IgD-negative memory B cell (primary cell): ENCODE data around the gene CD300LG. TPM values are rescaled to one million over a fixed set of nuclear protein-coding genes. Genes with fewer than 3 reads are reported as not detected.
"Not testable (repeated sequence)": the region's sequence is repeated elsewhere in the genome, so short reads cannot be mapped to it uniquely, and the experiment has no call there.

Experiments used
- H3K27ac Mint-ChIP-seq, 3 donors: one replicate each; pipeline ENCODE4 v1.8.0; 2020 to 2022; ENCODE audit warnings: mild to moderate bottlenecking in 3 of 3, mixed read lengths in 3 of 3, moderate library complexity in 1 of 3
- H3K27me3 Mint-ChIP-seq: one replicate; pipeline ENCODE4 v1.8.0; 2021; ENCODE audit warnings: mixed read lengths
- H3K36me3 Mint-ChIP-seq: one replicate; pipeline ENCODE4 v1.8.0; 2020; ENCODE audit warnings: mild to moderate bottlenecking, mixed read lengths
- H3K4me1 Mint-ChIP-seq, 3 donors: one replicate each; pipeline ENCODE4 v1.8.0; 2020 to 2022; ENCODE audit warnings: mixed read lengths in 3 of 3, mild to moderate bottlenecking in 1 of 3
- H3K4me3 Mint-ChIP-seq, 4 donors: one replicate each; pipeline ENCODE4 v1.8.0; 2020 to 2022; ENCODE audit warnings: mild to moderate bottlenecking in 4 of 4, mixed read lengths in 4 of 4, moderate library complexity in 3 of 4
- H3K9me3 Mint-ChIP-seq, 3 donors: one replicate each; pipeline ENCODE4 v1.8.0; 2020 to 2021; ENCODE audit warnings: mixed read lengths in 3 of 3, mild to moderate bottlenecking in 1 of 3
- polyA plus RNA-seq: library from polyadenylated mRNA; unstranded; fragments of 300-500 nt; fragmentation: Illumina TruSeq; gene quantifications from one replicate; pipeline ENCODE4 v1.2.3, GENCODE V29; 2021

CD300LG gene
- polyA plus RNA-seq, 1 donor from 2014 or later, result not detected

DNA sequence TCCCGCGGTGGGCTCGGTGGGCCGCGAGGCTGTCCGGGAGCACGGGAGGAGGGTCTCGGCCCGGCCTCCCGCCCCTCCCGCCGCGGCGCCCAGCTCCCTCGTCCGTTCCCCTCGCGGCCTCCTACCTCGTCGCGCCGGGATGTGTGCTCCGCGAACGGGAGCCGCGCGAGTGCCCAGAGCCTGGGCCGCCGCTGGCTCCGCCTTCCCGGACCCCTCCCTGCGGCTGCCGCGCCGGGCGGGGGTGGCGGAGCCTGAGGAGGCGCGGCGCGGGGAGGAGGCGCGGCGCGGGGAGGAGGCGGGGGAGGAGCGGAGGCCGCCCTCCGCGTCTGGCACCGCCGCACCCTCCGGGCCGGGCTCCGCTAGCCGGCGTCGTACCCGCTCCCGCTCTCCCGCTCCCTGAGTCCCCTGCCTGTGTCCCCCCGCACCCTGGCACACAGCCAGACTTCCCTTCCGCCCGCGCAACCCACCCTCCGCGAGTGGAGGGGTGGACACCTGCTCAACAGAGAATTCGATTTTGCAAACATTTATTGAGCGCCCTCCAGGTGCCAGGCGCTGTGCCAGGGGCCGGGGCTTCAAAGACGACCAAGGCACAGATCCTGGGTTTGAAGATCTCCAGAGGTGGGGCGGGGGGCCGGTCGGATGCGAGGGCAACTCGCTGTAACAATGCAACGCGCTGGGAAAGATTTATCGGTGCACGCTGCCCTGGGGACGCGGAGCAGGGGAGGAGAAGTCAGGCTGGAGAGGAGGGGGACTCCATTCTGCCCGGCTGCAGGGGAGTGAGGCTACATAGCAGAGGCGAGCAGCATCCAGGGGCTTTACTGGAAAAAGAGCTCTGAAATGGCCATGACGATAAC, 13.8 kb upstream of the CD300LG start, which contains the start of gene MPP3:
TSS of gene MPP3 (minus strand) at position 171 of the 854 bp plus-strand sequence. CDS start 1,240 bp downstream, outside the sequence.
- Mint-ChIP-seq H3K27me3 (peaks cover 50% of the 10 kb centered on the region), H3K36me3 (peaks cover 1% of the 10 kb centered on the region), H3K4me3 (peak within 1 kb of the TSS; percentile 61 to 92 (median 84)), H3K27ac (peak within 1 kb of the TSS in 1 of 3 donors; percentile 53), H3K4me1 (peaks cover 6 to 13% (median 8%) of the 10 kb centered on the region in 3 donors), H3K9me3 (peaks cover 0 to 5% (median 0%) of the 10 kb centered on the region in 3 donors)

DNA sequence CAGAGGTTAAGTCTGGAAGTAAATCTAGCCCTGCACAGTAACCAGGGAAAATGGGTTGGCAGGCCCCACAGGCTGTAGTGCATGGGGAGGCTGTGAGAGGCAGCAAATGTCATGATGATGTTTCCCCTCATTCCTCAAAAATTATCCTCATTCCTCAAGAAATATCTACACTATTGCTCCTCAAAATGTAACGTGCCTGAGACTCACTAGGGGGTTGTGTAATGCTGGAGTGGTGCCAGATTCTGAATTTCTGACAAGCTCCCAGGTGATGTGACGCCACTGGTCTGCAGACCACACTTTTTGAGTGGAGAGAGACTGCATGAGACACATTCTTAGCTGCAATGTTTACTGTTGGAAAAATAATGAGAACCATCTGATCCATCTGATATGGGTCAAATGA, 12.9 kb upstream of the CD300LG start:
- H3K27me3 Mint-ChIP-seq, result peaks cover 50% of the 10 kb centered on the region

DNA sequence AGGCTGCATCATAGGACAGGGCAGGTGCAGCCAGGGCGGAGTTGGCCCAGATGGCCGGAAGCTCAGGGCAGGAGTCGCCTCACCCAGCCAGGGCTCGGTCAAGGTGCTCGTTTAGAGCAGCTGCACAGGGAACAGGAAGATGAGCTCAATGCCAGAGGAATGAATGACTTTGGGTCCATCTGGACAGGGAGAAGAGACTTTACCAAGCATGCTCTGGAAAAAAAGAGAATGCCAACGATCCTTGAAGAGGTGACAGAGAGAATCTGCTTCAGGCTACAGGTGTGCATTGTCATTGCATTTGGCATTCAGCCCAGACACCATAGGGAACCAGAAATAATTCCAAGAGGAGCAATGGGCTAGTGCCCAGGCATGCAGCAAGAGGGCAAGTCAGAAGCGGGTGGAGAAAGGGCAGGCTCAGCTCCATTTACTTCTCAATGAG, 7.3 kb upstream of the CD300LG start:
- Mint-ChIP-seq H3K4me1 (peaks cover 0 to 2% (median 1%) of the 10 kb centered on the region in 3 donors), H3K27ac (no peak overlapping the region), H3K4me3 (no peak overlapping the region), H3K36me3 (peaks cover 1% of the 10 kb centered on the region), H3K27me3 (peaks cover 30% of the 10 kb centered on the region), H3K9me3 (no peaks in the 10 kb centered on the region)

More for the DNA sequence above, 12.9 kb upstream of the CD300LG start:
- H3K27ac Mint-ChIP-seq, result no peak overlapping the region
- H3K9me3 Mint-ChIP-seq, result peaks cover 0 to 5% (median 0%) of the 10 kb centered on the region in 3 donors
- H3K4me3 Mint-ChIP-seq, result peak overlapping the region in 1 of 4 donors; percentile 2
- H3K36me3 Mint-ChIP-seq, result peaks cover 1% of the 10 kb centered on the region
- peaks cover 6 to 13% (median 8%) of the 10 kb centered on the region in 3 donors for H3K4me1 Mint-ChIP-seq

DNA sequence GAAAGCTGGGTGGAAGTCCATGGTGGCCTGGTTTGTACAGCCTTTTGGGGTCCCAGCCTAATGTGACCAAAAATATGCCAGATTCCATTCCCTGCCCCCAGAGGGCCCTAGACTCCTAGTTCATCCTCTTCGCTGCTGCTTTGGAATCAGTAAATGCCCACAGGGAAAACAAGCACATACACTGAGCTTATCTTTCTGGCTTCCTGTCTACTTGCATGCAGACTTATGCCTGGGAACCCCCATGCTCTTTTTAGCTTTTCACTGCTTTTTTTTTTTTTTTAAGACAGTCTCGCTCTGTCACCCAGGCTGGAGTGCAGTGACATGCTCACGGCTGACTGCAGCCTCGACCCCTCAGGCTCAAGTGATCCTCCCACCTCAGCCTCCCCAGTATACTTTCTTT, 6.2 kb upstream of the CD300LG start:
- Mint-ChIP-seq H3K27ac (no peak overlapping the region), H3K4me3 (peak overlapping the region in 1 of 4 donors; percentile 39), H3K9me3 (no peaks in the 10 kb centered on the region)

DNA sequence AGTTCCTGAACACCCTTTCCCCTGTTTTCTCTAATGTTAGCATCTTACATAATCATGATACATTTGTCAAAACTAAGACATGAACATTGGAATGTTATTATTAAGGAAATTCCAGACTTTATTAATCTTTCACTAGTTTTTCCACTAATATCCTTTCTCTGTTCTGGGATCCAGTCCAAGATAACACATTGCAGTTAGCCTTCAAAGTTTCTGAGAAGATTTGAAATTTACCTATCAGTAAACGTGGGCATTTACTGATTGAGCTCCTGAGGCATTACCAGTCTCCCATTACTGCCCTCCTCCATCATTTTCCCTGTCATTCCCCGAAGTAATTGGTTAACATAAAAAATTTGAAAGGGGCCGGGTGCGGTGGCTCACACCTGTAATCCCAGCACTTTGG, 5.7 kb upstream of the CD300LG start:
- Mint-ChIP-seq H3K4me1 (peaks cover 0 to 2% (median 1%) of the 10 kb centered on the region in 3 donors), H3K36me3 (no peaks in the 10 kb centered on the region), H3K27ac (no peak overlapping the region), H3K9me3 (no peaks in the 10 kb centered on the region), H3K27me3 (peaks cover 25% of the 10 kb centered on the region), H3K4me3 (no peak overlapping the region)

More for the DNA sequence above, 6.2 kb upstream of the CD300LG start:
- Mint-ChIP-seq H3K4me1 (peaks cover 0 to 2% (median 1%) of the 10 kb centered on the region in 3 donors), H3K36me3 (peaks cover under 1% of the 10 kb centered on the region), H3K27me3 (peaks cover 26% of the 10 kb centered on the region)

DNA sequence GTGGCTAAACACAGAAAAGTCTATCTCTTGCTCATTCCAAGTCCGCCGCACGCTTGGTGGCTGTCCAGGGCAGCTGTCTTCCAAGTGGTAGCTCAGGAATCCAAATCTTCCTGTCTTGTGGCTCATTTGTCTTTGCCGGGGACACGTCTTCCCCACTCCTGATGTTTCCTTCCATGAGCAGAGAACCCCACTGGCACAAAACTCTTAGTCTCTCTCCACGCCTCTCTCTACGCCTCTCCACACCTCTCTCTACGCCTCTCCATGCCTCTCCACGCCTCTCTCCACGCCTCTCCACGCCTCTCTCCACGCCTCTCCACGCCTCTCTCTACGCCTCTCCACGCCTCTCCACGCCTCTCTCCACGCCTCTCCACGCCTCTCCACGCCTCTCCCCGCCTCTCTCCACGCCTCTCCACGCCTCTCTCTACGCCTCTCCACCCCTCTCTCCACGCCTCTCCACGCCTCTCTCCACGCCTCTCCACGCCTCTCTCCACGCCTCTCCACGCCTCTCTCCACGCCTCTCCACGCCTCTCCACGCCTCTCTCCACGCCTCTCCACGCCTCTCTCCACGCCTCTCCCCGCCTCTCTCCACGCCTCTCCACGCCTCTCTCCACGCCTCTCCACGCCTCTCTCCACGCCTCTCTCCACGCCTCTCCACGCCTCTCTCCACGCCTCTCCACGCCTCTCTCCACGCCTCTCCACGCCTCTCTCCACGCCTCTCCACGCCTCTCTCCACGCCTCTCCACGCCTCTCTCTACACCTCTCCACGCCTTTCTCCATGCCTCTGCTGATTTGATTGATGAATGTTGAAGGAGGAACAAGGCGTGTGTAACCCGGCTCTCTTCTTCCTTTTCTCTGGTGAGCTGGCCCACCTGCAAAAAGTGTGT, 4.6 kb upstream of the CD300LG start:
- peaks cover 21% of the 10 kb centered on the region for H3K27me3 Mint-ChIP-seq
- H3K36me3 Mint-ChIP-seq, H3K4me3 Mint-ChIP-seq, H3K4me1 Mint-ChIP-seq, H3K27ac Mint-ChIP-seq, H3K9me3 Mint-ChIP-seq: not testable (repeated sequence)

DNA sequence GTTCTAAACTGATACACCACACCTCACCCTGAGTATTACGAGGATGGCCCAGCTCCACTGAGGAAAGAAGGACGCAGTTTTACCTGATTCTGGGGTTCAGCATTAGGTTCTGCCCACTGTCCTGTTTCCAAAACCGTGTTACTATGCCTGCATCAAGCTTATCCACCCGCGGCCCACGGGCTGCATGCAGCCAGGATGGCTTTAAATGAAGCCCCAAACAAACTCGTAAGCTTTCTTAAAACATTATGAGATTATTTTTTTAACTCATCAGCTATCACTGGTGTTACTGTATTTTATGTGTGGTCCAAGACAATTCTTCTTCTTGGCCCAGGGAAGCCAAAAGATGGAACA, 4.0 kb upstream of the CD300LG start:
- peaks cover 21% of the 10 kb centered on the region for H3K27me3 Mint-ChIP-seq
- peaks cover 0 to 3% (median 2%) of the 10 kb centered on the region in 3 donors for H3K4me1 Mint-ChIP-seq
- no peaks in the 10 kb centered on the region for H3K36me3 Mint-ChIP-seq
- H3K4me3 Mint-ChIP-seq, result no peak overlapping the region
- H3K9me3 Mint-ChIP-seq, result no peaks in the 10 kb centered on the region
- H3K27ac Mint-ChIP-seq, result no peak overlapping the region

DNA sequence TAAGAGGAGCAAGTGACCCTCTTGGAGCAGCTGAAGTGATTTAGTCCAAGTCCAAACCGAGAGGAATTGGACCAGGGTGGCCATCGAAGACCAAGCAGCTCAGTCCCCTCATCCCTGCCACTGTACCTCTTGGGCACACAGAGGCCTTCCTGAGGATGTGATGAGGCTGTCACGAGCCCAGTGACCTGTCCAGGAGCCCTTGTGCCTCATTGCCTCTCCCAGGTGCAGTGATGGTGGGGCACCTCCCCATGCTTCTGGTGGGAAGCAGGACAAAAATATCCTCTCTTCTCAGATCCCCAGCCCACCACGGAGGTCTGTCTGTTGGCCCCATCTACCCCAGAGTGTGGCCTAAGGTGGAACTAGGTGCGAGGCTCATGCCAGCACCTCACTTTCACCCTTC, 2.7 kb upstream of the CD300LG start:
- peaks cover 0 to 3% (median 2%) of the 10 kb centered on the region in 3 donors for H3K4me1 Mint-ChIP-seq
- peaks cover 28% of the 10 kb centered on the region for H3K27me3 Mint-ChIP-seq
- H3K27ac Mint-ChIP-seq, result no peak overlapping the region
- H3K36me3 Mint-ChIP-seq, result no peaks in the 10 kb centered on the region
- H3K4me3 Mint-ChIP-seq, result no peak overlapping the region
- H3K9me3 Mint-ChIP-seq, result no peaks in the 10 kb centered on the region

DNA sequence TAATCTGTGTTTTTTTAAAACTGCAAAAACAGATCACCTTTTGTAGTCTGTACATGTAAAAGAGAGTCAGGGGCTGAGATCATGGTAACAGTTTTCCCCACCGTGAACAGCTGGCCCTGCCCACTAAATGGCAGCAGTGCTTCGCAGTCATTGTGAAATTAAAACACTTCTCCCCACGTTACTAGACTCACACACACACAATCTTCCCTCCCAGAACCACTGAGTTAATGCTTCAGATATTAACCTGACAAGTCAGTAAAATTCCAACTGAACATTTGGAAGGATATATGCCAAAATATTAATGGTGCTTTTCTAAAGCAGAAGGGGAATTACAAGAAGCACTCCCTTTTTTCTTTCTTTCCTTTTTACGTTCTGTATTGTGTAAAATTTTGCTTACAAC, 1.2 kb upstream of the CD300LG start:
- peaks cover 0 to 3% (median 2%) of the 10 kb centered on the region in 3 donors for H3K4me1 Mint-ChIP-seq
- no peak overlapping the region for H3K4me3 Mint-ChIP-seq
- peaks cover 24% of the 10 kb centered on the region for H3K27me3 Mint-ChIP-seq
- no peak overlapping the region for H3K27ac Mint-ChIP-seq
- H3K9me3 Mint-ChIP-seq, result no peaks in the 10 kb centered on the region
- no peaks in the 10 kb centered on the region for H3K36me3 Mint-ChIP-seq

DNA sequence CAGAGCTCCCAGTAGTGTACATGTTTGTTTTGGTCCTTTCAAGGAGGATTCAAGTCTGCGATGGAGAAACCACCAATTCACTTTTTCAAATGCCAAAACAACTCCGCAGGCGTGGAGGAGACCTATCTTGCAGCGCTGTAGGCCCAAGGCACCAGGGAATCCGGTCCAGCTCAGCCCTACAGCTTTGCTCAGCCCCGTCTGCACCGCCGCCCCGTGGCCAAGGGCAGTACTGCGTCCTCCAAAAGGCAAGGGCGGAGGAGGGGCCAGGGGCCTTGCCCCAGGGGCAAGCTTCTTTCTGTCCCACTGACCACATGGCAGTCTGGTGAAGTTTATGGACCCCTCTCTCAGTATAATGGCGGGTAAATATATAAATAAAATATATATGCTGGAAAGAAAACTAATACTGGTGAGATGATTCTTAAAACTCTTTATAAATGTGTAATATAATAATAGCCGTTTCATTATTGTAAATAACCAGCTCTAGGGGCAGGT, 709 bp upstream of the CD300LG start:
- H3K9me3 Mint-ChIP-seq, result no peaks in the 10 kb centered on the region
- no peaks in the 10 kb centered on the region for H3K36me3 Mint-ChIP-seq
- no peak overlapping the region for H3K27ac Mint-ChIP-seq
- no peak overlapping the region for H3K4me3 Mint-ChIP-seq
- H3K4me1 Mint-ChIP-seq, result peaks cover 0 to 2% (median 2%) of the 10 kb centered on the region in 3 donors
- peaks cover 24% of the 10 kb centered on the region for H3K27me3 Mint-ChIP-seq

DNA sequence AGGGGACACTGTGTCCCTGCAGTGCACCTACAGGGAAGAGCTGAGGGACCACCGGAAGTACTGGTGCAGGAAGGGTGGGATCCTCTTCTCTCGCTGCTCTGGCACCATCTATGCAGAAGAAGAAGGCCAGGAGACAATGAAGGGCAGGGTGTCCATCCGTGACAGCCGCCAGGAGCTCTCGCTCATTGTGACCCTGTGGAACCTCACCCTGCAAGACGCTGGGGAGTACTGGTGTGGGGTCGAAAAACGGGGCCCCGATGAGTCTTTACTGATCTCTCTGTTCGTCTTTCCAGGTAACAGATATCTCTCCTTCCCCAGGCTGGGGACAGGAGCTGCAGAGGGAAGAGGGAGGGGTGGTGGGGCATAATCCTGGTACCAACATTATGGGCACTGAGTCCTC, 1.6 kb downstream of the CD300LG start:
- no peaks in the 10 kb centered on the region for H3K36me3 Mint-ChIP-seq
- H3K27me3 Mint-ChIP-seq, result peaks cover 20% of the 10 kb centered on the region
- no peaks in the 10 kb centered on the region for H3K9me3 Mint-ChIP-seq
- H3K4me3 Mint-ChIP-seq, result no peak overlapping the region
- H3K4me1 Mint-ChIP-seq, result peaks cover 0 to 2% (median 0%) of the 10 kb centered on the region in 3 donors
- H3K27ac Mint-ChIP-seq, result no peak overlapping the region

DNA sequence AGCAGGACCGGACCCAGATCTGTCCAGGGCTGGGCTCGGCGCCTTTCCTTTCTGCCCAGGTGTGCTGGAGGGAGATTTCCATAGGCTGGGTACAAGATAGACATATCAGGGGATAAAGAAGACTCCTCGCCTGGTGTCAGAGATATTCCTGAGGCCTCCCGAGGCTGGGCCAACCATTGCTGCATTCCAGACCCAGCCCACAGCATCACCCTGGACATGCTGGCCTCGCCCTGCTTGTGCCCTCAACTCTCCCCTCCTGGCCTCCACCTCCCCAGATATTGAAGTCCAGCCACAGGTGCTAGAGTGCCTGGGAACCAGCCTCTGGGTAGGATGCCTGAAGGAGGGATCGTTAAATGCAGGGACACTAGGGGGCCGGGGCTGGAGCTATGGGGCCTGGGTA, 2.1 kb downstream of the CD300LG start:
- Mint-ChIP-seq H3K9me3 (no peaks in the 10 kb centered on the region), H3K36me3 (no peaks in the 10 kb centered on the region)

DNA sequence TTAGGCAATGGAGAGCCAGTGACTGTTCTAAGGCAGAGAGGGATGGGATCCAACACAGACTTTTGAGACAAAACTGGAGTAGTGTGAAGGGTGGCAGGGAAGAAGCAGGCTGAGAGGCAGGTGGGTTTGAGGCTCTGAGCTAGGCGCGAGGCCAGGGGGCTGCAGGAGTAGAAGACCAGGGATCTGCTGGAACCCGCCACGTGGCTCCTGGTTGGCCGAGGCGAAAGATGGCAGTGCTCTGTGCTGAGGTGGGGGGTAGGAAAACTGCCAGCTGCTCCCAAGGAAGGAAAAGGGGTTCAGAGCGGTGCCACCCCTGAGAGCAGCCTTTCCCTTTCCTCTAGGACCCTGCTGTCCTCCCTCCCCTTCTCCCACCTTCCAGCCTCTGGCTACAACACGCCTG, 5.6 kb downstream of the CD300LG start:
- no peak overlapping the region for H3K4me3 Mint-ChIP-seq
- H3K27ac Mint-ChIP-seq, result no peak overlapping the region
- H3K9me3 Mint-ChIP-seq, result no peaks in the 10 kb centered on the region
- no peaks in the 10 kb centered on the region for H3K36me3 Mint-ChIP-seq
- H3K4me1 Mint-ChIP-seq, result peaks cover 0 to under 1% (median 0%) of the 10 kb centered on the region in 3 donors
- peaks cover 21% of the 10 kb centered on the region for H3K27me3 Mint-ChIP-seq

More for the DNA sequence above, 2.1 kb downstream of the CD300LG start:
- H3K4me1 Mint-ChIP-seq, result peaks cover 0 to 2% (median 0%) of the 10 kb centered on the region in 3 donors
- no peak overlapping the region for H3K4me3 Mint-ChIP-seq
- H3K27ac Mint-ChIP-seq, result no peak overlapping the region
- H3K27me3 Mint-ChIP-seq, result peaks cover 20% of the 10 kb centered on the region

DNA sequence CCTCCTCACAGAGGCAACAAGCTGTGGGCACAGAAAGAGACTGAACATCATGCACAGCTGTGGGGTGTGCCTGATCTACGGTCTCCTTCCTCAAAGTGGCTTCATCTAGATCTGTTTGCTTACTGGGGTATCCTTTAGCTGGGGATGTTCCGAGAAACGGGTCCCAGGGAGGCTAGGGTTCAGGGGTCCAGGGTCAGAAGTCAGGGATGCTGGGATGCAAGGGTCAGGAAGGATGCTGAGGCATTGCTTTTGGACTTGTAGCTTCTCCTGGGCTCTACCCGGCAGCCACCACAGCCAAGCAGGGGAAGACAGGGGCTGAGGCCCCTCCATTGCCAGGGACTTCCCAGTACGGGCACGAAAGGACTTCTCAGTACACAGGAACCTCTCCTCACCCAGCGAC, 6.6 kb downstream of the CD300LG start:
- H3K27me3 Mint-ChIP-seq, result peaks cover 21% of the 10 kb centered on the region

DNA sequence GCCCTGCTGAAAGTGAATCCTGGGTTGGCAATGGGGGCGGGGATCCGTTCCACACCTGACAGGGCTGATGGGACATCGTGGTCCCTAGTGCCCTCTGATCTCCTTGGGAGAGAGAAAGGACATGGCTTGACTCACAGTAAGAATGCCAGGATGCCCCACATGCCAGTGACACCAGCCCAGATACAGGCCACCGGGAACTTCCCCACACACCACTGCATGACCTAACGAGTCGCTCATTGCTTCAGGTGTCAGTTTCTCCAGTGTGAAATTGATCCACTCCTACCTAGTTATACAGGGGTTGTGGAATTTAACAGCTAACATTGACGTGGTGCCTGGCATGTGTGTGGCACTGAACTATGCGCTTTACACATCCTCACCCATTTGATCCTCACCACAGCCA, 7.5 kb downstream of the CD300LG start:
- H3K27ac Mint-ChIP-seq, result no peak overlapping the region
- no peaks in the 10 kb centered on the region for H3K36me3 Mint-ChIP-seq
- no peaks in the 10 kb centered on the region for H3K4me1 Mint-ChIP-seq
- H3K9me3 Mint-ChIP-seq, result no peaks in the 10 kb centered on the region
- H3K27me3 Mint-ChIP-seq, result peaks cover 16% of the 10 kb centered on the region
- no peak overlapping the region for H3K4me3 Mint-ChIP-seq

More for the DNA sequence above, 6.6 kb downstream of the CD300LG start:
- Mint-ChIP-seq H3K4me1 (no peaks in the 10 kb centered on the region), H3K4me3 (no peak overlapping the region), H3K27ac (no peak overlapping the region), H3K9me3 (no peaks in the 10 kb centered on the region), H3K36me3 (no peaks in the 10 kb centered on the region)
